ENCODE measurements around the gene ZBTB1.

ZBTB1 gene

GRCh38 chr14:64504310-64504896 is at the start of gene ZBTB1:
ZBTB1 (plus strand) TSS chr14:64504770; CDS start chr14:64521505, 16,735 bp downstream.
- peak; percentile 73 for DNase-seq (ENCODE audit: low read depth)

- DNase-seq (ENCODE audit: low read depth) = no peak
These were observed 45.0 kb upstream of the ZBTB1 start for GRCh38 chr14:64459405-64460136.

- no peak for DNase-seq (ENCODE audit: low read depth)
These were observed 43.3 kb upstream of the ZBTB1 start for GRCh38 chr14:64461221-64461620.

GRCh38 chr14:64463195-64463594 is 41.4 kb upstream of the ZBTB1 start:
- DNase-seq (ENCODE audit: low read depth) = no peak

- DNase-seq (ENCODE audit: low read depth) = no peak
These were observed 40.7 kb upstream of the ZBTB1 start for GRCh38 chr14:64463873-64464272.

GRCh38 chr14:64464651-64465050 is 39.9 kb upstream of the ZBTB1 start:
- DNase-seq (ENCODE audit: low read depth) = no peak

- DNase-seq (ENCODE audit: low read depth) = peak; percentile 36
These were observed 39.3 kb upstream of the ZBTB1 start, which contains the start of gene AKAP5 for GRCh38 chr14:64465191-64465822. AKAP5 (plus strand) TSS chr14:64465499; CDS start chr14:64468395, 2,896 bp downstream.

GRCh38 chr14:64465831-64466554 is 38.6 kb upstream of the ZBTB1 start:
- DNase-seq (ENCODE audit: low read depth) = no peak

- no peak for DNase-seq (ENCODE audit: low read depth)
These were observed 37.5 kb upstream of the ZBTB1 start for GRCh38 chr14:64467101-64467500.

GRCh38 chr14:64467566-64467965 is 37.0 kb upstream of the ZBTB1 start:
- no peak for DNase-seq (ENCODE audit: low read depth)

GRCh38 chr14:64468451-64468850 is 36.1 kb upstream of the ZBTB1 start:
- no peak for DNase-seq (ENCODE audit: low read depth)

GRCh38 chr14:64474041-64474440 is 30.5 kb upstream of the ZBTB1 start:
- no peak for DNase-seq (ENCODE audit: low read depth)

- DNase-seq (ENCODE audit: low read depth) = no peak
These were observed 29.9 kb upstream of the ZBTB1 start for GRCh38 chr14:64474698-64475097.

GRCh38 chr14:64475585-64476273 is 28.8 kb upstream of the ZBTB1 start:
- DNase-seq (ENCODE audit: low read depth) = no peak

- DNase-seq (ENCODE audit: low read depth) = no peak
These were observed 28.1 kb upstream of the ZBTB1 start for GRCh38 chr14:64476438-64476837.

- no peak for DNase-seq (ENCODE audit: low read depth)
These were observed 25.8 kb upstream of the ZBTB1 start for GRCh38 chr14:64478634-64479250.

- DNase-seq (ENCODE audit: low read depth) = no peak
These were observed 15.9 kb upstream of the ZBTB1 start for GRCh38 chr14:64488590-64489099.

GRCh38 chr14:64491637-64492036 is 12.9 kb upstream of the ZBTB1 start:
- DNase-seq (ENCODE audit: low read depth) = no peak

GRCh38 chr14:64493455-64493854 is 11.1 kb upstream of the ZBTB1 start:
- no peak for DNase-seq (ENCODE audit: low read depth)

GRCh38 chr14:64495252-64495651 is 9.3 kb upstream of the ZBTB1 start:
- DNase-seq (ENCODE audit: low read depth) = no peak

GRCh38 chr14:64496764-64497163 is 7.8 kb upstream of the ZBTB1 start:
- DNase-seq (ENCODE audit: low read depth) = no peak
